ENCODE data around the gene MARVELD2.
"Not testable (repeated sequence)": the region's sequence is repeated elsewhere in the genome, so short reads cannot be mapped to it uniquely, and the experiment has no call there.

The MARVELD2 gene

DNA sequence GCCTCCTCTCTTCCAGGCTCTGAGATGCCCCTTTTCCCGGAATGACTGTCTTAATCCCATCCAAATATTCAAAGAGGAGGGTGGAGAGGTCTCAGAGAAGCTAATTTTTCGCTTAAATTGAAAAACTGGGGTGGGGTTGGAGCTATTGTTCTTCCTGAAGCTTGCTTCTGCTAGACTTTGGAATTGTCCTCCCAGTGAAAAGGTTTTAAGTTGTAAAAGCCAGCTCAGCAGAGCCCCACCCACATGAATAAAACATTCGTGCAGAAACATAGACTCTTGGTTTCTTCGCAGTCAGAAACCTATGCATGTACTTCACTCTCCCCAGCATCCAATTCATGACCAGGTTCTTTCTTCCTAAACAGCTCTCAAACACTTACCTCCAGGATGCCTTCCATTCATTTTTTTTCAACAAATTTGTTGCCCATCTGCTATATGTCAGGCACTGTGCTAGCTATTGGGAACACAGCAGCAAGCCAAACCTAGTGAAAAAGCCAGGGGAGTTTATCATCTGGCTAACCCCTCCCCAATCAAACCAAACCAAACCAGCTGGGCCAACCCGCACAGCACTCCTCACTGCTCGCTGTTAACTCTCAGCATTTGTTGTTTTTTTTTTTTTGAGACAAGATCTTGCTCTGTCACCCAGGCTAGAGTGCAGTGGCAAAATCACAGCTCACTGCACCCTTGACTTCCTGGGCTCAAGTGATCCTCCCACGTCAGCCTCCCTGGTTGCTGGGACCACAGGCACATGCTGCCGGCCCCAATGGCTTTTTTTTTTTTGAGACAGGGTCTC, 39.7 kb downstream of the MARVELD2 start:
- TF ChIP-seq, protein P1, sequence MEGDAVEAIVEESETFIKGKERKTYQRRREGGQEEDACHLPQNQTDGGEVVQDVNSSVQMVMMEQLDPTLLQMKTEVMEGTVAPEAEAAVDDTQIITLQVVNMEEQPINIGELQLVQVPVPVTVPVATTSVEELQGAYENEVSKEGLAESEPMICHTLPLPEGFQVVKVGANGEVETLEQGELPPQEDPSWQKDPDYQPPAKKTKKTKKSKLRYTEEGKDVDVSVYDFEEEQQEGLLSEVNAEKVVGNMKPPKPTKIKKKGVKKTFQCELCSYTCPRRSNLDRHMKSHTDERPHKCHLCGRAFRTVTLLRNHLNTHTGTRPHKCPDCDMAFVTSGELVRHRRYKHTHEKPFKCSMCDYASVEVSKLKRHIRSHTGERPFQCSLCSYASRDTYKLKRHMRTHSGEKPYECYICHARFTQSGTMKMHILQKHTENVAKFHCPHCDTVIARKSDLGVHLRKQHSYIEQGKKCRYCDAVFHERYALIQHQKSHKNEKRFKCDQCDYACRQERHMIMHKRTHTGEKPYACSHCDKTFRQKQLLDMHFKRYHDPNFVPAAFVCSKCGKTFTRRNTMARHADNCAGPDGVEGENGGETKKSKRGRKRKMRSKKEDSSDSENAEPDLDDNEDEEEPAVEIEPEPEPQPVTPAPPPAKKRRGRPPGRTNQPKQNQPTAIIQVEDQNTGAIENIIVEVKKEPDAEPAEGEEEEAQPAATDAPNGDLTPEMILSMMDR (IDR thresholded peaks at IDR 0.05; ENCODE audit: low read depth, low read length) = no peak

DNA sequence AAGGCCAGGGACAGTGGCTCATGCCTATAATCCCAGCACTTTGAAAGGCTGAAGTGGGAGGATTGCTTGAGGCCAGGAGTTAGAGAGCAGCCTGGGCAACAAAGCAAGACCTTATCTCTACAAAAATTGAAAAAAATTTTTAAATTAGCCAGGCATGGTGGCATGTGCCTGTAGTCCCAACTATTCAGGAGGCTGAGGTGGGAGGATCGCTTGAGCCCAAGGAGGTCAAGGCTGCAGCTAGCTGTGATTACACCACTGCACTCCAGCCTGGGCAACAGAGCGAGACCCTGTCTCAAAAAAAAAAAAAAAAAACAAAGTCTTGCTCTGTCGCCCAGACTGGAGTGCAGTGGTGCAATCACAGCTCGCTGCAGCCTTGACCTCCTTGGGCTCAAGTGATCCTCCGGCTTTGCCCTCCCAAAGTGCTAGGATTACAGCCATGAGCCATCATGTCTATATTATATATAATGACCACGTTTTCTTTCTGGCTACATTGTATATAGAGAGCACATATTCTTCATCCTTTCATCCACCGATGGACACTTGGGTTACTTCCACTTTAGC, 40.6 kb downstream of the MARVELD2 start:
- DNase-seq (ENCODE audit: extremely low read depth, low read depth) = not testable (repeated sequence)

More for the DNA sequence above, 39.7 kb downstream of the MARVELD2 start:
- no peak for DNase-seq (ENCODE audit: extremely low read depth, low read depth)

DNA sequence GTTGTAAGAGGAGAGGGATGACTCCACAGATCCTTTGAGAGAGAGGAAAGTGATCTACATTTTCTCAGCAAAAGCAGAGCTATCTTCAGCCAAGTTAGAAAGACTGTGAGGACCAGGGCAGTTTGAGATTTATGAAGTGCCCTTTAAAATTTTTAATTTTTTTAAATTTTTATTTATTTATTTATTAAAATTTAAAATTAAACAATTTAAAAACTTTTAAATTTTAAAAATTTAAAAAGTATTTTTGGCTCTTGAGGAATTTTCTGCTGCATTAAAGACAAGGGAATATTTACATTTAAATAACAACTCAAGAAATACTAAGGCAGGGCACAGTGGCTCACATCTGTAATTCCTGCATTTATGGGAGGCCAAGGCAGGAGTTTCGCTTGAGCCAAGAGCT, 47.3 kb downstream of the MARVELD2 start:
- DNase-seq (ENCODE audit: extremely low read depth, low read depth) = no peak
- TF ChIP-seq, protein P1 (IDR thresholded peaks at IDR 0.05; ENCODE audit: low read depth, low read length) = no peak

DNA sequence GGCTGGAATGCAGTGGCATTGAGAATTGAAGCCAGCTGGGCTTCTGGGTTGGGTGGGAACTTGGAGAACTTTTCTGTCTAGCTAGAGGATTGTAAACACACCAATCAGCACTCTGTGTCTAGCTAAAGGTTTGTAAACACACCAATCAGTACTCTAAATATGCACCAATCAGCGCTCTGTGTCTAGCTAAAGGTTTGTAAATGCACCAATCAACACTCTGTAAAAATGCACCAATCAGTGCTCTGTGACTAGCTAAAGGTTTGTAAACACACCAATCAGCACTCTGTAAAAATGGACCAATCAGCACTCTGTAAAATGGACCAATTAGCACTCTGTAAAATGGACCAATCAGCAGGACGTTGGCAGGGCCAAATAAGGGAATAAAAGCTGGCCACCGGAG, 51.5 kb downstream of the MARVELD2 start:
- DNase-seq (ENCODE audit: extremely low read depth, low read depth) = not testable (repeated sequence)

DNA sequence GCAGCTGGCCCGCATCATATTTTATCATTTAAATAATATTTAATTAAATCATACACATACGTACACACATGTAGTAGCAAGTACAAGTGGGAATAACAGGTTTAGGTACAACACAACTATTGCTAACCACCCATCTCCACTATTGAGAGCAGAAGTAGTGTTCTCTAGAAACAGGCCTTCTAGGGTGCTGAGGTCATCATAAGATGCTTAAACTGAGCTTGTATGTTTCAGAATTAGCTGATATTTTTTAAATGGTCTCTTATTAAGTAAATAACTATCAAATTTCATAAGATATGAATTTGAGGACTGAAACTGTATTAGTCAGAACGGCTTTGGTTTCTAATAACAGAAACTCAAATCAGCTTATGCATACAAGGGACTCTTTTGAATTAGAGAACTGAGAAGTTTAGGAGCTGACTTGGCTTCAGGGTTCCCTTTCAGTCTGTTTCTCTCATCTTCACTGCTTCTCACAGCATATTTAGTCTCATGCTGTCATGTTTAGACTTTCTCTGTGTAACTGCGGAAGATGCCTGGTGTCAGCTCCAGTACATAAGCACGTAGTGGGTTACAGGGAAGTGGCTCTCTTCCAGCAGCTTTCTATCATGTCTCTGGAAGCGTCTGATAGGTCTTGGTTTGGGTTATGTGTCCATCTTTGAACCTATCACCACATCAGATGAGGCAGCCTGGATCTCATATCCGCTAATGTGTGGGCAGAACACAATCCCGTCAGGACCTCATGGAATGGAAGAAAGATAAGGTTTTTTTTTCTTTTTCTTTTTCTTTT, 52.7 kb downstream of the MARVELD2 start:
- TF ChIP-seq, protein P1 (IDR thresholded peaks at IDR 0.05; ENCODE audit: low read depth, low read length) = no peak
- DNase-seq (ENCODE audit: extremely low read depth, low read depth) = no peak

DNA sequence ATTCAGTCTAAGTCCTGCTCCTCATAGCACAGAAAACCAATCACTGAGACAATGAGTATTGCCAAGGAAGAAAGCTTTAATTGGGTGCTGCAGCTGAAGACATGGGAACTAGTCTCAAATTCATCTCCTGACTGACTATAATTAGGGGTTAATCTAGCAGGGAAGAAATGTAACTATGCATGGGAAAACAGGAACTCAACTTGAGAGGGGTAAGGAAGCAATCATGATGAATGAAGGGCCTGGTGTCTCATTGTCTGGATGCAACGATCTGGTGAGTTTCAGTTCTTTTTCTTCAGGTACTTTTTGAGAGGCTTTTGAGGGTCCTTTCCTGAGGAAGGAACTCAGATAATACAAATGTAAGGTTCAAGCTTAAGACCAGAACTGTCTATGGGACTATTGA, 53.7 kb downstream of the MARVELD2 start:
- DNase-seq (ENCODE audit: extremely low read depth, low read depth) = no peak
- TF ChIP-seq, protein P1 (IDR thresholded peaks at IDR 0.05; ENCODE audit: low read depth, low read length) = no peak

DNA sequence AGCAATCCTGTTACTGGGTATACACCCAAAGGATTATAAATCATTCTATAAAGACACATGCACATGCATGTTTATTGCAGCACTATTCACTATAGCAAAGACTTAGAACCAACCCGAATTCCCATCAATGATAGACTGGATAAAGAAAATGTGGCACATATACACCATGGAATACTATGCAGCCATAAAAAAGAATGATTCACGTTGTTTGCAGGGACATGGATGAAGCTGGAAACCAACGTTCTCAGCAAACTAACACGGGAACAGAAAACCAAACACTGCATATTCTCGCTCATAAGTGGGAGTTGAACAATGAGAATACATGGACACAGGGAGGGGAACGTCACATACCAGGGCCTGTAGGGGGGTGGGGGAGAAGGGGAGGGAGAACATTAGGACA, 56.6 kb downstream of the MARVELD2 start:
- DNase-seq (ENCODE audit: extremely low read depth, low read depth) = not testable (repeated sequence)

DNA sequence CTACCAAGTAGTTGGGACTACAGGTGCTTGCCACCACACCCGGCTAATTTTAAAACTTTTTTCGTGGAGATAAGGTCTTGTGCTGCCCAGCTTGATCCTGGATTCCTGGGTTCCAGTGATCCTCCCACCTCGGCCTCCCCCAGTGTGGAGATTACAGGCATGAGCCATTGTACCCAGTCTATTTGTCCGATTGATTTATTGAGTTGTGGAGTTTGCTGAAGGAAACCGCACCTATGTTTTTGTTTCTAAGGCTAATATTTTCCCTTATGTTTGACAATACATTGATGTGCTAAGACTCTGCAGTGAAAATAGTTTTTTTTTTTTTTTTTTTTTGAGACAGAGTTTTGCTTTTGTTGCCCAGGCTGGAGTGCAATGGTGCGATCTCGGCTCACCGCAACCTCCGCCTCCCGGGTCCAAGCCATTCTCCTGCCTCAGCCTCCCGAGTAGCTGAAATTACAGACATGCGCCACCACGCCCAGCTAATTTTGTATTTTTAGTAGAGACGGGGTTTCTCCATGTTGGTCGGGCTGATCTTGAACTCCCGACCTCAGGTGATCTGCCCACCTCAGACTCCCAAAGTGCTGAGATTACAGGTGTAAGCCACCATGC, 57.7 kb downstream of the MARVELD2 start:
- not testable (repeated sequence) for DNase-seq (ENCODE audit: extremely low read depth, low read depth)

DNA sequence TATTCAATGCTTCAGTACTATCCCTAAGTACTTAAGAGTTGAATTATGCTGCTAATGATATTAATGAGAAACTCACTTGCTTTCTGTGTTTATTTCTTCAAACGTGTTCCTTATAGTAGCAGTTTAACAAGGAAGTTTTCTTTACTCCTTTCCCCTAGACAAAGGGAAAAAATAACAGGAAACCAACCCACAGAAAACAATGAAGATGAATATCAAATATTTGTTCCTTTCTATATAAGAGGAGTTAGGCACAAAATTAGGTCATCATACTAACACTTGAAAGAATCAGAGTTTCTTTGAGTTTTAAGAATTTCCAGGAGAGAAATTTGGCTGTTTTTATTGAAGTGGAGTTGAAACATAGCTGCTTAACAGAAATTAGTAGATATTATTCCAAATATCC, 62.3 kb downstream of the MARVELD2 start:
- DNase-seq (ENCODE audit: extremely low read depth, low read depth) = no peak
- TF ChIP-seq, protein P1 (IDR thresholded peaks at IDR 0.05; ENCODE audit: low read depth, low read length) = no peak

DNA sequence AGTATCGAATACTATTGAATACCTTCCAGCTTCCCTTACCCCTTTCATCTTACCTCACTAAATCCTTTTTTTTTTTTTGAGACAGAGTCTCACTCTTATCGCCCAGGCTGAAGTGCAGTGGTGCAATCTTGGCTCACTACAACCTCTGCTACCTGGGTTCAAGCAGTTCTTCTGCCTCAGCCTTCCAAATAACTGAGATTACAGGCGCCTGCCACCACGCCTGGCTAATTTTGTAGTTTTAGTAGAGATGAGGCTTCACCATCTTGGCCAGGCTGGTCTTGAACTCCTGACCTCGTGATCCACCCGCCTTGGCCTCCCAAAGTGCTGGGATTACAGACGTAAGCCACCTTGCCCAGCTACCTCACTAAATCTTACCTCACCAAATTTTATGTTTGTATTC, 63.4 kb downstream of the MARVELD2 start:
- not testable (repeated sequence) for DNase-seq (ENCODE audit: extremely low read depth, low read depth)

Measured in AG09319 (cell line).